ENCODE results near the gene ZNF740. TPM values are rescaled to one million over a fixed set of nuclear protein-coding genes. Genes with fewer than 3 reads are reported as not detected.

ZNF740 gene
- total RNA-seq, 1 experiment from 2014 or later: 12.0 TPM

- DNase-seq (ENCODE audit: low read depth): no peak
These were observed 46.3 kb downstream of the ZNF740 start for GRCh38 chr12:53226815-53227214.

- no peak for DNase-seq (ENCODE audit: low read depth)
These were observed 46.8 kb downstream of the ZNF740 start for GRCh38 chr12:53227341-53227740.

GRCh38 chr12:53227836-53228235, 47.3 kb downstream of the ZNF740 start:
- no peak for DNase-seq (ENCODE audit: low read depth)

- DNase-seq (ENCODE audit: low read depth): no peak
These were observed 48.9 kb downstream of the ZNF740 start for GRCh38 chr12:53229454-53229853.

- no peak for DNase-seq (ENCODE audit: low read depth)
These were observed 49.8 kb downstream of the ZNF740 start for GRCh38 chr12:53230108-53230845.

GRCh38 chr12:53231671-53231920, 51.1 kb downstream of the ZNF740 start:
- DNase-seq (ENCODE audit: low read depth): no peak

GRCh38 chr12:53231921-53232645, 51.6 kb downstream of the ZNF740 start, which contains the start of gene RARG:
TSS of gene RARG (minus strand) at chr12:53232209. CDS start at chr12:53227545, 4,664 bp downstream.
- peak; percentile 60 for DNase-seq (ENCODE audit: low read depth)

- DNase-seq (ENCODE audit: low read depth): peak; percentile 37
These were observed 52.3 kb downstream of the ZNF740 start for GRCh38 chr12:53232646-53233461.

- DNase-seq (ENCODE audit: low read depth): no peak
These were observed 53.2 kb downstream of the ZNF740 start for GRCh38 chr12:53233671-53234121.

- DNase-seq (ENCODE audit: low read depth): no peak
These were observed 53.9 kb downstream of the ZNF740 start for GRCh38 chr12:53234271-53234914.

- DNase-seq (ENCODE audit: low read depth): no peak
These were observed 54.6 kb downstream of the ZNF740 start for GRCh38 chr12:53235164-53235563.

GRCh38 chr12:53235742-53236442, 55.4 kb downstream of the ZNF740 start:
- DNase-seq (ENCODE audit: low read depth): no peak

GRCh38 chr12:53236443-53237111, 56.1 kb downstream of the ZNF740 start:
- no peak for DNase-seq (ENCODE audit: low read depth)

GRCh38 chr12:53239643-53240258, 59.2 kb downstream of the ZNF740 start:
- no peak for DNase-seq (ENCODE audit: low read depth)

- no peak for DNase-seq (ENCODE audit: low read depth)
These were observed 61.3 kb downstream of the ZNF740 start for GRCh38 chr12:53241623-53242412.

GRCh38 chr12:53244337-53244736, 63.8 kb downstream of the ZNF740 start:
- DNase-seq (ENCODE audit: low read depth): no peak

Measured in Daoy (cell line).